AG04449 (cell line): Measurements from ENCODE around the gene SKIC8.

Experiments
- CTCF ChIA-PET: fragments of 350-600 bp; formaldehyde crosslinking; extraction: SDS; loops from one replicate; lab custom pipeline; 2021; ENCODE audit warnings: antibody characterized with exemption; lab: Yijun Ruan, JAX
- POLR2A ChIA-PET: fragments of 400-600, 350-600 bp; formaldehyde crosslinking; extraction: SDS; loops from one replicate; lab custom pipeline; 2020; ENCODE audit warnings: antibody characterized with exemption, inconsistent platforms; lab: Yijun Ruan, JAX
- DNase-seq: peaks from one replicate; pipeline ENCODE4 v3.0.0-alpha.2; 2010; ENCODE audit warnings: low read depth, low spot score
- H3K4me3 ChIP-seq: 2 replicates; pipeline ENCODE4 v1.5.1; 2011; ENCODE audit warnings: low read depth, mild to moderate bottlenecking, control low read depth, low read length
- TF ChIP-seq, protein P1 (sequence below): IDR thresholded peaks from one replicate; pipeline ENCODE4 v1.5.1; 2011; ENCODE audit warnings: mild to moderate bottlenecking, moderate library complexity, low read length, control low read depth, inconsistent platforms; ENCODE audit not compliant: insufficient read depth; ENCODE audit errors: missing control alignments

The SKIC8 gene

DNA sequence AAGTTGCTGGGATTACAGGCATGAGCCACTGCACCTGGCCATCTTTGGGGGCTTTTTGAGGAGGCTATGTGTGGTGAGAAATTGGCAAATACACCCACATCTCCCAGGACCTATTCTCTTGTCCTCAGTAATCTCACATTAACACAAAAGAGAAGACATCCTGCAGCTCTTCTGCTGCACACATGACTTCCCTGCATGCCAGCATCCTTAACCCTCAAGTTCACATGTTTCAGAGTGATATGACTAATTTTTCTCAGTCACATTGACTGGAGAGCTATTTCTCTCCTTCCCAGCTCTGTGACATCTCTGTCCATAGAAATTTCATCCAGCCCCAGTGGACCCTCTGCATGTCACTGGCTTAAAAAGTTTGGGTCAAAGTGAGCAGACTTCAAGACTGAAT, 1.9 kb upstream of the SKIC8 start:
- TF ChIP-seq, protein P1, sequence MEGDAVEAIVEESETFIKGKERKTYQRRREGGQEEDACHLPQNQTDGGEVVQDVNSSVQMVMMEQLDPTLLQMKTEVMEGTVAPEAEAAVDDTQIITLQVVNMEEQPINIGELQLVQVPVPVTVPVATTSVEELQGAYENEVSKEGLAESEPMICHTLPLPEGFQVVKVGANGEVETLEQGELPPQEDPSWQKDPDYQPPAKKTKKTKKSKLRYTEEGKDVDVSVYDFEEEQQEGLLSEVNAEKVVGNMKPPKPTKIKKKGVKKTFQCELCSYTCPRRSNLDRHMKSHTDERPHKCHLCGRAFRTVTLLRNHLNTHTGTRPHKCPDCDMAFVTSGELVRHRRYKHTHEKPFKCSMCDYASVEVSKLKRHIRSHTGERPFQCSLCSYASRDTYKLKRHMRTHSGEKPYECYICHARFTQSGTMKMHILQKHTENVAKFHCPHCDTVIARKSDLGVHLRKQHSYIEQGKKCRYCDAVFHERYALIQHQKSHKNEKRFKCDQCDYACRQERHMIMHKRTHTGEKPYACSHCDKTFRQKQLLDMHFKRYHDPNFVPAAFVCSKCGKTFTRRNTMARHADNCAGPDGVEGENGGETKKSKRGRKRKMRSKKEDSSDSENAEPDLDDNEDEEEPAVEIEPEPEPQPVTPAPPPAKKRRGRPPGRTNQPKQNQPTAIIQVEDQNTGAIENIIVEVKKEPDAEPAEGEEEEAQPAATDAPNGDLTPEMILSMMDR, result no peak
- H3K4me3 ChIP-seq, result no peak overlapping the region
- CTCF ChIA-PET, result interaction anchor here (0.9 to 18.6 kb wide), 3 partner anchors 9 to 193 kb away, joined by 3 to 714 read pairs (median 3); no protein-coding TSS in a partner anchor
- POLR2A ChIA-PET, result interaction anchor here (0.5 kb wide), 1 partner anchor 613 kb away, joined by 3 read pairs; no protein-coding TSS in a partner anchor
- no peak for DNase-seq

DNA sequence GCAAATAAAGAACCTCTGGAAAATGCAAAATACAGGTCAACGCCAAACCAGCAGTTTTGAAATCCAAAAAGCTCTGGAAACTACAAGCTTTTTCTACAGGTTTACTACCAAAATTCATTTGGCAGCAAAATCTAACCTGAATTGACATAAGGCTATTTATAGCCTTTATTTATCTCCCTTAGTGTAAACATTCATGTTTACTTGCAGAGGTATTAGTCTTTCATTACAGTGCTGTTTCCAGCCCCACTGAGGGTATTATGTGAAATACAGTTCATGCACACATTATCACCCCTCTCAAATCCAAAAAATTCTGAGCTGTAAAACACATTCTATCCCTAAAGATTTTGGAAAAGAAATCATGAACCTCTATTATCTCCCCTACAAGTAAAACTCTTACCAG, 7.2 kb downstream of the SKIC8 start:
- DNase-seq, result no peak
- TF ChIP-seq, protein P1, result no peak
- CTCF ChIA-PET, result interaction anchor here (1.1 to 2.1 kb wide), 3 partner anchors 16 to 131 kb away, joined by 3 to 7 read pairs (median 4); no protein-coding TSS in a partner anchor
- POLR2A ChIA-PET, result no interaction called here
- H3K4me3 ChIP-seq, result no peak overlapping the region

DNA sequence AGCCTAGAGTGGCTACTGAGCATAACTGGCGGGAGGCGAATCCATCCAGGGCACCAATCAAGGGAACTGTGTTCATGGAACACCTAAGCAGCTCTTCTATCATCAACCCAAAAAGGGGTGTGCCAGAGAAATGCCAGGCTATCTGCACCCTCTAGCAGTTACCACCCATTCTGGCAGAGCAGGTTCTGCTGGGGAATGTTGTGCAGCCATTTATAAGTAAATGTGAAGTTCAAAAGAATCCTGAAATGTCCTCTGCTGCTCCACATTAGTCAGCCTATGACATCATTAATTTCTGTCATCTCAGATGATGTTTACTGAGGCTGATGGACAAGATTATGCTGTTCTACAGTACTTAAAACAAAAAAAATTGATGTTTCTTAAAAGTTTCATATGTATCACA, 7.7 kb downstream of the SKIC8 start:
- CTCF ChIA-PET, result interaction anchor here (1.3 to 2.1 kb wide), 2 partner anchors 16 to 131 kb away, joined by 4 to 7 read pairs; no protein-coding TSS in a partner anchor
- TF ChIP-seq, protein P1, result no peak
- DNase-seq, result no peak
- no peak overlapping the region for H3K4me3 ChIP-seq
- POLR2A ChIA-PET, result no interaction called here

DNA sequence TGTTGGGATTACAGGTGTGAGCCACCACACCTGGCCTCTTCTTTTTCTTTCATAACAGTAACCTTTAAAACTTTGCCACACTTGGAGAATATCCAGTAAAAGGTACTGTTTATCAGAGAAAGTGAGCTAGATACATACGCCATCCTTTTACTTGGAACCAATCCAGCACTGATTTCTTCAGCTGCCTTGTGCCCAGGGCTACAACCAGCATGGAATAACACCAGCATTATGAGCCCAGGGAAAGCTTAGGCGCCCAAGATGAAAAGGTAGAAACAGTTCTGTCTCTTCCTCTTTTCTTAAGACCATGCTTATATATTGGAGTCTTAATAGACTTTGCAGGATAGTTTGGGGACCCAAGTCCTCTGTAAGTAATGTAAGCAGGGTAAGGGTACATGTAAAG, 8.4 kb downstream of the SKIC8 start:
- TF ChIP-seq, protein P1, result no peak
- H3K4me3 ChIP-seq, result no peak overlapping the region
- DNase-seq, result no peak
- ChIA-PET CTCF (interaction anchor here (0.6 to 2.1 kb wide), 4 partner anchors 9 to 132 kb away, joined by 3 to 7 read pairs (median 4); no protein-coding TSS in a partner anchor), POLR2A (no interaction called here)

DNA sequence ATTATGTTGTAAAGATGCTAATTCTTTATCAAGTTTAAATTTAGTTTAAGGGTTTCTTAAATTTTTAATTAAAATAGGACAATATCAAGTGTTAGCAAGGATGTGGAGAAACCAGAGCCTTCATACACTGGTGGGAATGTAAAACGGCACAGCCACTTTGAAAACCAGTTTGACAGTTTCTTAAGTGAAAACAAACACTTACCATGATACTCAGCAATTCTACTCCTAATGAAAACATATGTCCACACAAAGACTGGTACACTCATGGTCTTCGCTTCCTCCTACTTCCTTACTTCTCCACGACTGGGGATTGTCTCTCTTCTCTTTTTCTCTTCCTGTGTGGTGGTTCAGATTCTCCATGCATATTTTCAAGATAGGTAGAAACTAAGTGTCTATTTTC, 9.2 kb downstream of the SKIC8 start:
- H3K4me3 ChIP-seq, result no peak overlapping the region
- CTCF ChIA-PET, result interaction anchor here (1.2 kb wide), 1 partner anchor 128 kb away, joined by 4 read pairs; no protein-coding TSS in a partner anchor
- TF ChIP-seq, protein P1, result no peak
- no peak for DNase-seq
- POLR2A ChIA-PET, result no interaction called here

DNA sequence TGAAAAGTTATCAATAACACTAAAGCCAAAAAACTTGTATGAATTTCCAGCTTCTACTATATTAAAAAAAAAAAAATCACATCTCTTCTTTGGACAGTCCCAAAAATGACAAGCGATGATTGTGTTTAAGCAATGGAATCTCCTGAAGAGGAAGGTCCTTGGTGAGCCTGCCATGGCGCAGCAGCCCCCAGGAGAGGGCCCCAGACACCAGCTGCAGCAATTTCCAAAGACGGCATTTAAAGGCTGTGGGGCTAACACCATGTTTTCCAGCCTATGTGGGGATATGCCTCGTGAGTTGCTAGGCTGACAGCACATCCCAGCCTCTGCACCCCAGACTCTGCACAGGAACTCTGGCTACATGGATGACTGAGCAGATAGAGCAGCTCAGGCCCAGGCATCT, 14.7 kb downstream of the SKIC8 start:
- TF ChIP-seq, protein P1, result no peak
- ChIA-PET POLR2A (interaction anchor here (1.0 kb wide), 1 partner anchor 15 kb away, joined by 3 read pairs; the partner anchor contains the start of gene SKIC8), CTCF (interaction anchor here (1.3 to 1.9 kb wide), 2 partner anchors 11 to 380 kb away, joined by 3 to 9 read pairs; no protein-coding TSS in a partner anchor)
- no peak overlapping the region for H3K4me3 ChIP-seq
- DNase-seq, result no peak
